B cell (primary cell): ENCODE results near the gene NID1. TPM values are rescaled to one million over a fixed set of nuclear protein-coding genes. Genes with fewer than 3 reads are reported as not detected.

ENCODE experiments used
- ATAC-seq: fragments of 200-7000 bp; cut with Tn5 transposase; one replicate; pipeline ENCODE4 v1.10.0; 2021; ENCODE audit warnings: low read depth, mild to moderate bottlenecking, moderate number of reproducible peaks, moderate library complexity
- CTCF ChIA-PET: fragments of 350-600 bp; sonication (Branson Sonifier 250); formaldehyde crosslinking; loops from one replicate; lab custom pipeline; 2021; ENCODE audit warnings: antibody characterized with exemption, inconsistent platforms; lab: Charles Lee
- POLR2A ChIA-PET: fragments of 350-600 bp; sonication (Branson Sonifier 250); formaldehyde crosslinking; loops from one replicate; lab custom pipeline; 2021; ENCODE audit warnings: antibody characterized with exemption; lab: Charles Lee
- DNase-seq: peaks from one replicate; pipeline ENCODE4 v3.0.0; 2013
- H2AFZ ChIP-seq: 2 replicates; pipeline ENCODE4 v1.6.1; 2012; ENCODE audit warnings: mild to moderate bottlenecking, low read depth, low read length; ENCODE audit not compliant: insufficient read depth, poor library complexity, severe bottlenecking
- H3K27ac ChIP-seq, 2 donors: 1 replicate in 1 of 2; 2 replicates in 1 of 2; pipeline ENCODE4 v1.5.1; 2012 to 2013; ENCODE audit warnings: low read length in 2 of 2, mild to moderate bottlenecking in 2 of 2, moderate library complexity in 1 of 2
- H3K27me3 ChIP-seq, 4 experiments: fragments of 200-600 bp in 1 of 4; sonication (generic) in 1 of 4; replicated peaks in 1 of 4; 1 replicate in 2 of 4; 2 replicates in 2 of 4; pipeline versions ENCODE4 v1.6.1 to v1.7.0; 2013 to 2016; ENCODE audit warnings: low read length in 3 of 4, mild to moderate bottlenecking in 2 of 4, mixed read lengths in 1 of 4, moderate library complexity in 1 of 4; ENCODE audit not compliant: insufficient read depth in 4 of 4, control insufficient read depth in 3 of 4; ENCODE audit errors: control extremely low read depth in 1 of 4
- H3K36me3 ChIP-seq, 2 experiments: replicated peaks in 1 of 2; 1 replicate in 1 of 2; 2 replicates in 1 of 2; pipeline versions ENCODE4 v1.6.1 to v1.7.1; 2013; ENCODE audit warnings: low read length in 1 of 2; ENCODE audit not compliant: insufficient read depth in 2 of 2, control insufficient read depth in 1 of 2; ENCODE audit errors: control extremely low read depth in 1 of 2, extremely low read depth in 1 of 2
- H3K4me1 ChIP-seq, 2 donors: fragments of 200-600 bp in 1 of 2; sonication (generic) in 1 of 2; 1 replicate in 1 of 2; 2 replicates in 1 of 2; pipeline versions ENCODE4 v1.5.1 to v1.6.1; 2013 to 2017; ENCODE audit warnings: low read length in 2 of 2; ENCODE audit not compliant: control insufficient read depth in 2 of 2, insufficient read depth in 2 of 2
- H3K4me2 ChIP-seq: replicated peaks from 2 replicates; pipeline ENCODE3; 2012; ENCODE audit warnings: mild to moderate bottlenecking, low read depth, low read length; ENCODE audit not compliant: poor library complexity, severe bottlenecking
- H3K4me3 ChIP-seq, 5 experiments: fragments of 200-600 bp in 1 of 5; sonication (generic) in 1 of 5; 1 replicate in 3 of 5; 2 replicates in 2 of 5; pipeline versions ENCODE4 v1.5.1 to v1.7.0; 2011 to 2016; ENCODE audit warnings: low read length in 4 of 5, mild to moderate bottlenecking in 4 of 5, low read depth in 2 of 5, control low read depth in 1 of 5, moderate library complexity in 1 of 5; ENCODE audit not compliant: insufficient read depth in 1 of 5; ENCODE audit errors: control extremely low read depth in 1 of 5, extremely low read depth in 1 of 5
- H3K79me2 ChIP-seq: fragments of 200-600 bp; sonication (generic); one replicate; pipeline ENCODE4 v1.6.0; 2016; ENCODE audit warnings: low read length; ENCODE audit not compliant: control insufficient read depth, insufficient read depth
- H3K9ac ChIP-seq: fragments of 200-600 bp; sonication (generic); 2 replicates; pipeline ENCODE4 v1.6.1; 2017; ENCODE audit warnings: mild to moderate bottlenecking, low read length, moderate library complexity
- H3K9me3 ChIP-seq, 3 donors: one replicate each; pipeline versions ENCODE4 v1.6.1 to v1.7.1; 2013; ENCODE audit warnings: low read length in 2 of 3; ENCODE audit not compliant: control insufficient read depth in 2 of 3, insufficient read depth in 1 of 3; ENCODE audit errors: control extremely low read depth in 1 of 3
- H4K20me1 ChIP-seq: 2 replicates; pipeline ENCODE4 v1.6.0; 2012; ENCODE audit warnings: mild to moderate bottlenecking, low read length; ENCODE audit not compliant: insufficient read depth, control insufficient read depth, poor library complexity, severe bottlenecking
- H3K27ac Mint-ChIP-seq: one replicate; pipeline ENCODE4 v1.8.0; 2021; ENCODE audit warnings: mixed read lengths
- H3K27me3 Mint-ChIP-seq: one replicate; pipeline ENCODE4 v1.8.0; 2021; ENCODE audit warnings: mixed read lengths
- H3K4me1 Mint-ChIP-seq: one replicate; pipeline ENCODE4 v1.8.0; 2021; ENCODE audit warnings: mixed read lengths
- H3K4me3 Mint-ChIP-seq: one replicate; pipeline ENCODE4 v1.8.0; 2021; ENCODE audit warnings: mixed read lengths
- H3K9me3 Mint-ChIP-seq: one replicate; pipeline ENCODE4 v1.8.0; 2022; ENCODE audit warnings: mixed read lengths; ENCODE audit not compliant: insufficient read depth
- CTCF ChIP-seq: fragments of 200-600 bp; IDR thresholded peaks from one replicate; pipeline ENCODE4 v1.8.0; 2022; ENCODE audit warnings: antibody characterized with exemption, mild to moderate bottlenecking
- EZH2 ChIP-seq: IDR thresholded peaks from 2 replicates; pipeline ENCODE4 v1.6.1; 2012; ENCODE audit warnings: borderline replicate concordance, low read depth, mild to moderate bottlenecking, moderate library complexity, low read length; ENCODE audit not compliant: insufficient read depth, poor library complexity, severe bottlenecking
- WGBS: methylation state at CpG from one replicate; pipeline ENCODE4 v1.1.5; 2013; ENCODE audit warnings: missing lambda C conversion rate; ENCODE audit not compliant: insufficient coverage; 5-methylcytosine and 5-hydroxymethylcytosine counted together
- intact Hi-C: fragments of 100-400 bp; cut with micrococcal nuclease; formaldehyde crosslinking; loops from one replicate; pipeline ENCODE4 v1.10.0; 2022
- polyA plus RNA-seq: library from polyadenylated mRNA; depleted of rRNA; stranded (reverse); fragments of >200 nt; gene quantifications from 2 replicates; pipeline ENCODE4 v1.2.3, GENCODE V29; 2012
- total RNA-seq, 2 donors: library from RNA; stranded (reverse); fragments of 120-200 nt in 1 of 2; gene quantifications; 1 replicate in 1 of 2; 2 replicates in 1 of 2; pipeline versions ENCODE4 v1.2.3 to v1.2.4, GENCODE V29; 2013 to 2022

Gene NID1
- total and polyA plus RNA-seq, 2 donors (not counting 1 experiment from before 2014, with no cell fraction given) = 0.06 TPM; not detected in 1

GRCh38 chr1:235960809-235961208 lies 104.1 kb downstream of the NID1 start:
- 100% methylated on average over 4 of the region's 4 CpGs for WGBS

More at GRCh38 chr1:235960809-235961208, 104.1 kb downstream of the NID1 start:
- POLR2A ChIA-PET = interaction anchor here (0.6 kb wide), 1 partner anchor 24 kb away, joined by 6 read pairs; no protein-coding TSS in a partner anchor
- H3K4me1 ChIP-seq = no peaks in the 10 kb centered on the region
- H3K4me2 ChIP-seq = no peak overlapping the region
- Mint-ChIP-seq H3K9me3 (peaks cover 5% of the 10 kb centered on the region), H3K27ac (no peak overlapping the region), H3K4me1 (peaks cover 34% of the 10 kb centered on the region), H3K4me3 (no peak overlapping the region), H3K27me3 (no peaks in the 10 kb centered on the region)
- no peaks in the 10 kb centered on the region for H3K79me2 ChIP-seq
- H3K27ac ChIP-seq = no peak overlapping the region
- DNase-seq = no peak
- H4K20me1 ChIP-seq = no peaks in the 10 kb centered on the region
- H3K9me3 ChIP-seq = no peaks in the 10 kb centered on the region
- no peak overlapping the region for H2AFZ ChIP-seq
- CTCF ChIA-PET = interaction anchor here (0.6 to 8.5 kb wide), 4 partner anchors 11 to 91 kb away, joined by 3 to 112 read pairs (median 4); no protein-coding TSS in a partner anchor
- no peak overlapping the region for H3K9ac ChIP-seq
- H3K4me3 ChIP-seq = no peak overlapping the region
- H3K36me3 ChIP-seq = no peaks in the 10 kb centered on the region
- TF ChIP-seq CTCF (no peak), EZH2 (no peak)
- no peak for ATAC-seq
- H3K27me3 ChIP-seq = no peaks in the 10 kb centered on the region
- intact Hi-C loops = no loop called here
